Globus pallidus (tissue), 1 donor: Measurements from ENCODE around the gene PIGH.

ENCODE experiments used
- DNase-seq: peaks from one replicate; pipeline ENCODE4 v3.0.0-alpha.2; 2015; ENCODE audit warnings: low spot score

The PIGH gene

DNA sequence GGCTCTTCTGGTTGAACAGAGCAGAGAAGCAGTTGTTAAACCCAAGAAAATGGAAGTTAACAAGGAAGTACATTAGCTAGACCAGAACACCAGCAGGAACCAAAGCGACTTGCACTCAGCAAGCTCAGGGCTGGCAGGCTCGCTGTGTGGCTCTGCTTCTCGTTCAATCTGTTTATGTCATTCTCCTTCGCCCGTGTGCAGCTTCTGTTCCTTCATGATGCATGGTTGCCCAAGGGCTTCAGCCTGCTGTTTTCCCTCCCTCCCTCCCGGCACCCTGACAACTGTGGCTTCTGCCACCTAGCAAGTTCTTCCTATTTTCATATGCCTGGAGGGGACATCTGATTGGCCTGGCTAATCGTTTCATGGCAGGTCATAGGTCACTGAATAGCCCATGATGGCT, 25.3 kb downstream of the PIGH start:
- no peak for DNase-seq

DNA sequence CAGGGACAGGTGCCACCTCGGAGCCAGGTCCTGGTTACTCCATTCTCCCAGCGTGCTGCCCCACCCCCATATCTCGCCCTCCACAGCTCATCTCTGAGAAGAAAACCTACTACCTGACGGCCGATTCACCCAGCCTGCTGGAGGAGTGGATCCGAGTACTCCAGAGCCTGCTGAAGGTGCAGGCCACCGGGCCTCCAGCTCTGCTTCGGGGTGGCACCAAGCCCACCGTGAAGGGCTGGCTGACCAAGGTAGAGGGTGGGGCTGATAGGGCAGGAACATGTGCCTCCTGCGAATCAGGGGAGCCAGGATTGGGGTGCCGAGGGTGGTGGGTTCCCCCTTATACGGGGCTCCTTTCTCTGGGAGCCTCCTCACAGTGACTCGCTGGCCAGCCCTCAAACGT, 25.9 kb downstream of the PIGH start:
- no peak for DNase-seq

DNA sequence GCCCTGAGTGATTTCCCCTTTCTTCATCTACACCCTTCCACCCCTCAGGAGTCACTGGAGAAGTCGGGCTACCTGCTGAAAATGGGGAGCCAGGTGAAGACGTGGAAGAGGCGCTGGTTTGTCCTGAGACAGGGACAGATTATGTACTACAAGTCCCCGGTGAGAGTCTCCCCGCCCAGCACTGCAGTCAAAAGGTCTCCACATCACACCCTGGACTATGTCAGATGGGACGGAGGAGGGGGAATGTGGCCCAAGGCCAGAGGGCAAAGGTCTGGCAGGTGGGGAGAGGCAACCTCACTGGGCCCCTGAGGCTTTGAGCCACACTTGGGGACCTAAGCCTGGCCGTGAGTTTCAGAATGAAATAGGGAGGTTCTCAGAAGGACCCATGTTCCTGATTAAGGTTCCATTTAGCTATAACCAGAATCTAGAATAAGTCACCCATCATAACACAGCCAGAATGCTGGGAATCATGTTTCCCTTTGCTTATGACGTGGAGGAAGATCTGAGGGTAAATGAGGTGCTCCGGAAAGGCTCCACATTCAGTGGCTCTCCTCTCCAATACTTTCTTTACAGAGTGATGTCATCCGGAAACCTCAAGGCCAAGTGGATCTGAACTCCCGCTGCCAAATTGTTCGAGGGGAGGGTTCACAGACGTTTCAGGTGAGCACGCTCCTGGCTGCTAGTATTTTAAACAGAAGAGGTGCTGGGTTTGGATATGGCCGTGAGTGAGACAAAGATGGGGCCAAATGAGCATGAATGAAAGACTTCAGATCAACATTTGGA, 26.6 kb downstream of the PIGH start:
- no peak for DNase-seq

DNA sequence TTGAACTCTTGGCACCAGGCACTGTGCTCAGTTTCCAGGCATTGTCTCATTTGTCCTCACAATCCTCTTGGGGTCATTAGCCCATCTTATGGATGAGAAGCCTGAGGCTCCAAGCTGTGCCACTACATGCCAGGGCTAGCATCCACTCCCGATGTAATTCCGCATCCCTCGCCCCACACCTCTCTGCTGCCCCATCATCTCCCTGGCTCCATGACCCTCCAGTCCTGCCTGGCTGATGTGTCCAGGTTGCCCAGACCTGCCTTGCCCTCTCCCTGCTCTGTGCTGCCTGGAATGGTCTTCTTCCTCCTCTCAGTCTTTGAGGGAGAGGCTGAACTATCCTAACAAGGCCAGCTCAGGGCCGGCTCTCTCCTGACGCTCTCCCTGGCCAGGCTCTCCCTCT, 27.5 kb downstream of the PIGH start:
- no peak for DNase-seq

DNA sequence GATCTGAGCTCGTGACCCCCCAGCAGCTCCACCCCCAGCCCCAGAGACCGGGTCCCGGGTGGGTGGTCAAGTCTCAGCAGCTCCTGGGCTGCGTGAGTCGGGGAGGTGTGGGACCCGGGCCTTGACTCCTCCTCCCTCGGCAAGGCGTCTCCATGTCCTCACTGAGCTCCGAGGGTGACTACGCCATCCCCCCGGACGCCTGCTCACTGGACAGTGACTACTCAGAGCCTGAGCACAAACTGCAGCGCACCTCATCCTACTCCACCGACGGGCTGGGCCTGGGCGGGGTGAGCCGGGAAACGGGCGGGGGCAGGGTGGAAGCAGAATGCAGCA, 28.1 kb downstream of the PIGH start:
- no peak for DNase-seq

DNA sequence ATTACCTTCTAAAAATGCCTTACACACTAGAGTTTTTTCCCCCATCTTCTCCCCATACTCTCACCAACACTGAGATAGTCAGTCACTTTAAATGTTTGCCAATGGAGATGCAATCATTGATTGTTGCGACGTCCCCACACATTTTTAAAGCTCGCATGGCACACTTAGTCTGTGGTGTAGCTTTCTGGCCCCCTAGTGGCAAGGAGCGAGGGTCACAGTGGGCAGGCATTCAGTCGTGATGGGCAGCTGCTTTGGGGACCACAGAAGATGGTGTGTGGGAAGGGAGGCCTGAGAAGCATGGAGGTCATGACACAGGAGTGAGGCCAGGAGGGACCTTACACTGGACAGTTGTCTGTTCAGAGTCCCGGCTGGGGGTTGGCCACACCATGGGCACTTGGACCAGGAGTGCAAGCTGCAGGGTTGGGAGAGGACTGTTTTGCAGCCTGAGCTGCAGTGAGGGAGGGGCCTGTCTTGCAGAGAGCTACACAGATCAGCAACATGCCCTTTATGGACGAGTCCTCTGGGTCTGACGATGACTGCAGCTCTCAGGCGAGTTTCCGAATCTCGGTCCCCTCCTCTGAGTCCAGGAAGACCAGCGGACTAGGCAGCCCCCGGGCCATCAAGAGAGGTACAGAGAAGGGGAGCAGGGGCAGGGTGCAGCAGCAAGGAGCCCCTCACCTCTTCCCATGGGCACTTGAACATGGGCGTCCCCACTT, 28.6 kb downstream of the PIGH start:
- peak; percentile 68 for DNase-seq

DNA sequence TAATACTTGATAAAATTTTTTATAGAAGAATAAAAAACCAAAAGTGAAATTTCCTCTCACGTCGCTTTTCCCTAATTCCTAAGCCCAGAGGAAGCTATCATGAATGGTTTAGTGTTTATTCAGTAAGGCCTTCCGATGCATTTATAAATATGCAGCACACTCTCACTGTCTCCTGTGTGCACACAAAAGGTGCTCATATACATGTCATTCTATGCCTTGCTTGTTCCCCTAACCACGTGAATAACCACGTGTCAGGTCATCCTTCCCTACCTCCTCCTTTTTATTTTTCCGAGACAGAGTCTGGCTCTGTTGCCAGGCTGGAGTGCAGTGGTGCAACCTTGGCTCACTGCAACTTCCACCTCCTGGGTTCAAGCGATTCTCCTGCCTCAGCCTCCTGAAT, 29.6 kb downstream of the PIGH start:
- no peak for DNase-seq

DNA sequence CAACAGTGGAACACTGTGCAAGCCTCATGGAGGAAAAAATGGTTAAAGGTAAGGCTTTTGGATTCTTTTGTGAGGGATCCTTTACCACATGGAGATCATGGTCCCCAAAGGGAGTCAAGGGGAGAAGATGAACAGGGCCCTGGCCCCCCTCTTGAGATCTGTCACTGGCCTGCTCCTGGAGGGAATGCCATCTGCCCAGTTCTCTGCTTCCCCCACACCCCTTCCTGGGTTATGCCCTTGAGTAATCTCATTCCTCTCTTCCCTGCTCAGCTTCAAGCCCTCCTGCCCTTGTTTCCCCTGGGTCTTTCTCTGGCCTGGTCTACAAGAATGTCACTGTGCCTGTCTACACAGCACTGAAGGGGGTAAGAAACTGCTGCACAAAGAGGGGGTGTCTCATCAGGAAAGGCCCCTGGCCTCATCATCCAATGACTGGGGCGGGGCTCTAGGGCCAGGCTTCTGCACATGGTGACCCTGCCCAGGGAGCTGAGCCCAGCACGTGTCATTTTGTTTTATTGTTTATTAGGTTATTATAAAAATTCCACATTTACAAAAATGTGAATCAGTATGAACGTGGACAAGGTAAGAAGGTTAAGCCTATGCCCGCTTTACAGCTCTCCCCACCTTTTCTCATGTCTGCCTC, 30.3 kb downstream of the PIGH start:
- DNase-seq: no peak

DNA sequence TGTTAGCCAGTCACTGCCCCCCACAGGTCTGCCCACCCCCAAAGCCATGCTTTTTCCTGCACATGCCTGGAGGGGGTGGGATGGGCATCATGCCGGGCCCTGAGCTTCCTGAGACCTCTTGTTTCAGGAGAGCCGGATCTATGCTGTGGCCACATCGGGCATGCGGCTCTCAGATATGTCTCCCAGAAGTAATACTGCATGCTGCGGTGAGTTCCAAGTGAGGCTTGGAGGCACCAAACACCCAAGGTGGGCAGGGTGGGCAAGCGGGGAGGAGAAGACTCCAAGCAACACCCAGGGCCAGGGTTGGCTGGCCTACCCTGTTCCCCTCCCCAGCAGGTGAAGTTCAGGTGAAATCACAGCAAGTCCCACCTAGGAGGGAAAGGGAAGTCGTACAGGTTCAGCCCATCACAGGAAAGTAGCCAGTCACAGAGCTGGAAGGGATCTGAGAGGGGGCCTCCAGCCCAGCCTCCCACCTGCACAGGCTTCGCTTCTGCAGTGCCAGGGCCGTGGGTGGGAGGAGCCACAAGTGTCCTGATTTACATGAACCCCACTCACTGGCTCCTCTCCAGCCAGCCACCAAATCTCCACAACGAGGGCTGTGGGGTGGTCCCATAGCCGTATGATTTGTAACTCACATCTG, 30.9 kb downstream of the PIGH start:
- DNase-seq: no peak

DNA sequence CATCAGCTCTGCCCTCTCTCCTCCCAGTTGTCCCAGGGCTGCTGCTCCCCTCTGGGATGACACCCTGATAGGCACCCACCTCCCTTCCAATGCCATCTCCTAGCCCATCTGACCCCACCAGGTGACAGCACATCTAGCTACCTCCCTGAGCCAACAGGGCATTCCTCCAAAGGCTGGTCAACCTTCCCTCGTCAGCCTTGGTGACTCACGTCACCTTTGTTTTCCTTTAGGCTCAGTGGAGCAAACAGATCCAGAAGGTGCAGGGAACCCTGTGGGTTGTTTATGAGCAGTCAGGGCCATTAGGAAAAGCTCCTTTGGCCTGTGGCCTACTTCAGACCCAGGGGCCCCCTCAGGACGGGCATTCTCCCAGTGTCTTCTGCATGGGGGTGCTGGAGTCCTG, 32.4 kb downstream of the PIGH start:
- no peak for DNase-seq

DNA sequence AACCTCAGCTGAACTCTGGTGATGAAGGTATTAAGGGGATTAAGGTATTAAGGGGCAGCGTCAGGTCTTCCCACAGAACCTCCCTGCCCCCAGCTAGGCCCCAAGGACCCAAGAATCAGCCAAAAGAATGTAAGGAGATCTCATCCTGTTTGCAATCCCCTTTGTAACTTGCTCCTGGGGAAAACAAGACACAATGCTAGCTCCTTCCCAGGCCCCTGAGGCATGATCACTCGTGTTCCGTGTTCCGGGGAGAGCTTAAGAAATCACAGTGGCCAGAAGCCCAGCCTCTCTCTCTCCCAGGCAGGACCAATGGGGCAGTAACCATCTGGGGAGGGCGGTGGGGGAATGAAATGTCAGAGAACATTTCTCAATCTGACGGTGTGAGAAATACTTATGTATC, 33.2 kb downstream of the PIGH start:
- DNase-seq: peak; percentile 57

DNA sequence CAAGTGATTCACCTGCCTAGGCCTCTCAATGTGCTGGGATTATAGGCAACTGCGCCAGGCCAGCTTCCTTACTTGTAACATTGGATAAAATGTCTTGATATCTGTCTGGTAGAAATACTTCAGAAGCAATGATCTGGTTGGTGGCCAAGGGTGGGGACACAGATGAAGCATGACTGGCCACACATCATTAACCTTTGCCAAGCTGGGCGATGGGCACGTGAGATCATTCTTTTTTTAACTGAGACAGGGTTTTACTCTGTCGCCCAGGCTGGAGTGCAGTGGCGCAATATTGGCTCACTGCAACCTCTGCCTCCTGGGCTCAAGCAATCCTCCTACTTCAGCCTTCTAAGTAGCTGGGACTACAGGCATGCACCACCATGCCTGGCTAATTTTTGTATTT, 35.8 kb downstream of the PIGH start:
- DNase-seq: no peak

DNA sequence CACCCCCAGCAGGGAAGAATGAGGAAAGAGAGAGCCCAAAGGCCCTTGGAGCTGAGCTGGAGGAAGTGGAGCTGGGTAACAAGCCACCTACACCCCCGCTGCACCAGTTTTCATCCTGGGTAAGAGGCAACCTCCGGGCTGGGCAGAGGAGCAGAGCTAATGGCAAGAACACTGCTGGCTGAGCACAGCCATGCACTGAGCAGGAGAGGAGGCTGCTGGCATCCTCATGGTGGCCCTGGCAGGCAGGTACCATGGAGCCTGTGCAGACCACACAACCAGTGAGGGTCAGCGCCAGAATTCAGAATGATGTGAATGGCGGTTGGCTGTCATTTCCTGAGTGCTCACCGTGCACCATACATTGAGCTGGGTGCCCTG, 37.3 kb downstream of the PIGH start:
- DNase-seq: no peak

DNA sequence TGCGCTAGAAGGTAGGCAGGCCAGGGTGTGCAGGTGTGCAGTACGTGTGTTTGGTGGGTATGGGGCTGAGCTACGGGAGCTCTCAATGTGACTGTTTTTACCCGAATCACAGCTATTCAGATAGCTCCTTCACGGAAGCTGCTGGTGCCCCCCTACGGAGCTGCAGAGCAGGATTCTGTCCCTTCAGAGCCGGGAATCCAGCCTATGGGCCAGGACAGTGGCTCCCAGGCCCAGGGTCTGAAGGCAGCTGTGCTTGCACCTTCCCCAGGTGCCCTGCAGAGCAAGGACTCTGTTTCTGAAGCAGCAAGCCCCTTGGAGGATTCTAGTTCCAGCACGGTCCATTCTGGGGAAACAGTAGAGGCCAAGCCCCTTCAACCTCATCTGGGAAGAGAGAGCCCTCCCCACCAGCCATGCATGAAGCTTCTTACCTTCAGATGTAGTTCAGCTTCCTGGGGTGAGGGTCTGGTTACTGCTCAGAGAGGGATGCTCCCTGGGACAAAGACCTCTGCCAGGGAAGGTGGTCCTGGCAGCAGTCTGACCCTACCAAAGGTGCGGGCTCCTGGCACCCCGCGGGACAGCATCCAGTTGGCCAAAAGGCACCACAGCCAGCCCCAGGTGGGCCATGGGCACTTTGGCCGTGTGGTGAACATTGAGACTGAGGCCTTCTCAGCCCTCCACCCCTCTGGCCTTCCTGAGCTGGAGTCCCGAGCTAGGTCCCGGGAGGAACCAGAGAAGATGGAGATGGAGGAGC, 37.9 kb downstream of the PIGH start:
- no peak for DNase-seq

DNA sequence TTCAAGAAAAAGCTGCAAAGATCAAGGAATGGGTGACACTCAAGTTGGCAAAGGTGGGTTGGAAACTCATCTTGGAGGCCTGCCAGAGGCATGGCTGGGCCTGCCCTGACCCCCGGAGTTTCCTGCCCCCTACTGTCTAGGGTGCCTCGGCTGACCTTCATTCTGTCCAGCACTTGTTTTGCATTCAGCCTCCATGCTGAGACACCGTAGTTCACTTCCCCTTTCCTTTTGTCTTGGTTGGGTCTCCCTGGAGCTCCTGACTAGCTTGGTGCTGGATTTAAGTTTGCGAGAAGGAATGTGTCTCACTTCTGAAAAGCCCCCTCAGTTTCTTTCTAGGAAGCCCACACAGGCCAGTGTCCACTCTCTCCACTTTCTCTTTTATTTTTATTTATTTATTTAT, 40.4 kb downstream of the PIGH start:
- no peak for DNase-seq

DNA sequence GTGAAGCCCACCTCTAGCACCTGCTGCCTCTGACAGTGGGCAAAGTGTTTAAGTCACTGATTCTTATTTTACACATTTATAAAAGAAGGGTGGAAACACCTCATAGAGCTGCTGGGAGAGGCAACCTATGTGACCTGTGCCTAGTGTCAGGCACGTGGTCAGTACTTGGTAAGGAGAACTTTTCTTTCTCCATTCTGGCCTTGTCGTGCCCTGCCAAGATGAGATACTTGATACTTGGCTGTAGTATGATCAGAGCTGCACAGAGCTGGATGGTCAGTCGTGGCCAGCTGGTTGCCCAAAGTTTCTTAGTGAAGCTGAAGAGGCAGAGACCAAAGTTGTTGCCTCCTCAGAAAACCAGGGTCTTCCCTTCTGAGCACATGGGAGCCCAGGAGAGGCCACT, 42.4 kb downstream of the PIGH start:
- DNase-seq: no peak

DNA sequence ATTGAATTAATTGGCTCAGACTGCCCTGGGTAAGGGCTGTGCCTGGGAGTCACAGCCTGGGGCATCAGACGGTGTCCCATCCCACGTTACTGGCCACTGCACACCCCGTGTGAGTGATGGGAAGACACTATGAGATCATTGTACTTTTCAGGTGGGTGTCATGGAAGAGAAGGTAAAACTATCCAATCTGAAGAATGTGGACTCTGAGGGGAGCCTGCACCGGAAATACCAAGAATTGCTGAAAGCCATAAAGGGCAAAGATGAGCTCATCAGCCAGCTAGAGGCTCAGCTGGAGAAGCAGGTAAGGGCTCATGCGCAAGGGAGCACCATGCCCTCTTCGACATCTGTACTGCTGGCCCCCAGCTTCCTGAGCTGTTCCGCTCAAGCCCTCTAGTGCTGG, 43.0 kb downstream of the PIGH start:
- no peak for DNase-seq

DNA sequence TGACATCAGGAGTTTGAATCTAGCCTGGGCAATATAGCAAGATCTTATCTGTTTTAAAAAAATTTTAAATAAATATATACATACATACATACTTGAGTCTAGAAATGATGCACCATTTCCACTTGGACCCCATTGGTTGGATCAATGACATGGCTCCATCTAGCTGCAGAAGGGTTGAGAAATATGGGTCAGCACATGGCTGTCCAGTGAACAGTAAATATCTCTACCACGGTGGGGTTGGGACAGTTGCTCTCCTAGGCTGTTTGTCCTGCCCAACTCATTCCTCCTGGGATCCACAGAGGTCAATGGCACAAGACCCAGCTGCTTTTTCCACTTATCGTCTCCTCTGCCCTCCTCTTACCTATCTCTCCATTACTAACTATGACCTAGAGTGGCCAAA, 43.4 kb downstream of the PIGH start:
- DNase-seq: no peak

DNA sequence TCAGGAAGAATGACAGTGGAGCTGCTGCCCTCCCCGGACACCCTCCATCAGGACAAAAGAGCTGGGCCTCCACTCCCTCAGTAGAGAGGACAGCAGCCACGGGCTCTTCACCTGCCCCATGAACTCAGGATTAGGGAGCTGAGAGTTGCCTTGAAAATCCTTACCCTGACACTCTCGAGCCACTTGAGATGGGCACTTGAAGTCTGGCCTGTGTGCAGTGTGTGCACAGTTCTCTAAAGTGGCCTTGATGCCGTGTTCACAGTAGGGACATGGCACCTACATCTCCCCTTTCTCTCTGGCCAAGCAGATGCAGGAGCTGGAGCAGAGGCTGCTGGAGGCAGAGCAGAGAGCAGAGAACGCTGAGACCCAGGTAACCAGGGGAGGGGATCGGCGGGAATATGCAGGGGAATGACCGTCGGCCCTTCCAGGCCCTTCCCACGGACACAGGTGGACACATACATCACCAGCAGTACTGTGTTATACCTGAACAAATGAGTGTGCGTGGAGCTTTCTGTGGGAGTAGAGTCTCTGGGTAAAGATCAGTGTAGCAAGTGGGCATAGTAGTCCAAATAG, 44.5 kb downstream of the PIGH start:
- no peak for DNase-seq

DNA sequence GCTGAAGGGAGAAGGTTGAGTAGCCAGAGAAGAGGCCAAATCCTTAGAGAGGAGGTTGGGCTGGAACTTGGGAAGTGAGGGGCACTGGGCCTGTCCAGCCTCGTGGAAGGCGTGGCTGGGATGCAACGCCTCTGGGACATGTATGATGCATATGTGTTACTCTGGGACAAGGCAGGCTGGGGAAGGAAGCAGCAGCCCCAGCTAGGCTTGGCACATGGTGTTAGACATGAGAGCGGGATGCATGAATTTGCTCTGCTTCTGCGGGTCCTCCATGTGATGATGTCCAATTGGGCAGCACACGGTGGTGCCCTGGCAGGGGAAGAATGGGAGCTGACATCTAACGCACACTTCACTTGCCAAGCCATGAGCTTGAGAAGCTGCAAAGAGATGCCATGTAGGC, 45.7 kb downstream of the PIGH start:
- DNase-seq: no peak

DNA sequence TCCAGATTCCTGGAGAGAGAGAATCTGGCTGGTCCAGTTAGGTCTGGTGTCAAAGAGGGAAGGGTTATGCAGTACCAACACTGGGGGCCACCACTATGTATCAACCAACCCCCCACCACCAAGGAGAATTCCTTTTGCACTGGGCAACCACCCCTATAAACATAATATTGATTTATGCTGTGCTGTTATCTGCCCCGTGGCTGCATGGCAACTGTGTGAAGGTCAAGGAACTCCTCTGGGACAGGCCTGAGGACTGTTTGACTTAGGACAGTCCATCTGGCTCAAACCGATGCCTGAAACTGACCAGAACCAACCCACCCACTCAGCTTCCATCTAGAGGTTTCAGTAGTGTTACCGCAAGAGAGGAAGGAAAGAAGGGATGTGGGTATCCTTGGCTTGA, 46.5 kb downstream of the PIGH start:
- no peak for DNase-seq

DNA sequence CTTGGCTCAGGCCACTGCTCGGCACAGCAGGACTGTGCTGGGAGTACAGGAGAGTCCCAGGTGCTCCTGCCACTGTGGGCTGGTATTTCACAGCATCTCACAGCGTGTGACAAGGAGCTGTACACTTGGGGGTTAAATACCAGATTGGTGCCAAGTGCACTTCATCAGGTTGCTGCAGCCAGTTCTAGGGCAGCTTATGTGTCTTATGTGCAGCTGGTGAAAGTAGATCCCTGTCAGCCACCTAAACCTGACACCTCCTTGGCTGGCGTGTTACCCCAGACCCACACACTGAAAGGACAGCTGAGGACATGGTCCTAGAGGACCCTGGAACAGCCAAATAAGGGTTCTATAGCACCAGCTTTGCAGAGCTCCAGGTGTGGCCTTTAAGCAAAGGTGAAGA, 48.1 kb downstream of the PIGH start:
- no peak for DNase-seq
